ENCODE measurements around the gene SLC49A4. TPM values are rescaled to one million over a fixed set of nuclear protein-coding genes. Genes with fewer than 3 reads are reported as not detected.
A peak's percentile ranks its signal among the peaks of the same experiment; 100 is the strongest.

The SLC49A4 gene
- total RNA-seq, 4 donors from 2014 or later = 12.2 to 21.4 (median 15.9) TPM

- intact Hi-C loops (cut with DNase I) = no loop called here
- WGBS, 2 donors = 79 to 82% methylated on average over 3 to 4 of the region's 4 CpGs
- no peak overlapping the region for H3K4me3 ChIP-seq
- H3K36me3 ChIP-seq = no peaks in the 10 kb centered on the region
- H3K27ac ChIP-seq = peak overlapping the region in 1 of 4 donors; percentile 8
- TF ChIP-seq POLR2A (IDR thresholded peaks at IDR 0.05) (no peak), CTCF (IDR thresholded peaks at IDR 0.05) (no peak)
- no peaks in the 10 kb centered on the region for H3K9me3 ChIP-seq
- no peaks in the 10 kb centered on the region for H3K27me3 ChIP-seq
- peaks cover 0 to 30% (median 13%) of the 10 kb centered on the region in 3 donors for H3K4me1 ChIP-seq
- no peak for DNase-seq
These were observed 95.9 kb downstream of the SLC49A4 start for GRCh38 chr3:122890720-122891220.

- no peaks in the 10 kb centered on the region for H3K9me3 ChIP-seq
- H3K4me3 ChIP-seq = no peak overlapping the region
- H3K4me1 ChIP-seq = peaks cover 0 to 30% (median 13%) of the 10 kb centered on the region in 3 donors
- no peak for DNase-seq
- TF ChIP-seq CTCF (IDR thresholded peaks at IDR 0.05) (no peak), POLR2A (IDR thresholded peaks at IDR 0.05) (no peak)
- H3K36me3 ChIP-seq = no peaks in the 10 kb centered on the region
- WGBS, 2 donors = 90 to 93% methylated on average over 21 of the region's 21 CpGs
- H3K27ac ChIP-seq = no peak overlapping the region
- no peaks in the 10 kb centered on the region for H3K27me3 ChIP-seq
- intact Hi-C loops (cut with DNase I) = no loop called here
These were observed 97.5 kb downstream of the SLC49A4 start for GRCh38 chr3:122892118-122892960.

GRCh38 chr3:122893282-122893681 is 98.4 kb downstream of the SLC49A4 start:
- DNase-seq = no peak
- H3K36me3 ChIP-seq = no peaks in the 10 kb centered on the region
- intact Hi-C loops (cut with DNase I) = no loop called here
- H3K27me3 ChIP-seq = no peaks in the 10 kb centered on the region
- no peak overlapping the region for H3K4me3 ChIP-seq
- WGBS, 2 donors = 66% methylated on average over 5 to 8 of the region's 8 CpGs
- H3K9me3 ChIP-seq = no peaks in the 10 kb centered on the region
- TF ChIP-seq CTCF (IDR thresholded peaks at IDR 0.05) (no peak), POLR2A (IDR thresholded peaks at IDR 0.05) (no peak)
- no peak overlapping the region for H3K27ac ChIP-seq
- H3K4me1 ChIP-seq = peaks cover 0 to 30% (median 13%) of the 10 kb centered on the region in 3 donors

GRCh38 chr3:122893754-122894668 is 99.1 kb downstream of the SLC49A4 start:
- Histone ChIP-seq H3K36me3 (no peaks in the 10 kb centered on the region), H3K4me3 (no peak overlapping the region), H3K27ac (no peak overlapping the region), H3K4me1 (peaks cover 0 to 30% (median 13%) of the 10 kb centered on the region in 3 donors), H3K27me3 (peaks cover 0 to 4% (median 0%) of the 10 kb centered on the region in 4 donors), H3K9me3 (no peaks in the 10 kb centered on the region)
- DNase-seq = no peak
- TF ChIP-seq CTCF (IDR thresholded peaks at IDR 0.05) (no peak), POLR2A (IDR thresholded peaks at IDR 0.05) (no peak)
- WGBS, 2 donors = 52 to 56% methylated on average over 9 to 13 of the region's 17 CpGs
- intact Hi-C loops (cut with DNase I) = no loop called here

Measured in esophagus squamous epithelium (tissue), 5 donors.